Keratinocyte (primary cell): ENCODE results near the gene TBRG4. TPM values are rescaled to one million over a fixed set of nuclear protein-coding genes. Genes with fewer than 3 reads are reported as not detected.

Source experiments
- DNase-seq: peaks from one replicate; pipeline ENCODE4 v3.0.0-alpha.2; 2011; ENCODE audit warnings: low read depth, missing footprints, low spot score
- FAIRE-seq: peaks from 2 replicates; lab custom pipeline; 2011; peaks lifted over from hg19 to GRCh38; lab: Jason Lieb, UNC
- H2AFZ ChIP-seq: 2 replicates; pipeline ENCODE4 v1.6.0; 2012; ENCODE audit warnings: low read length, control low read depth, inconsistent platforms; ENCODE audit not compliant: control insufficient read depth
- H3K27ac ChIP-seq: 2 replicates; pipeline ENCODE4 v1.5.1; 2011; ENCODE audit warnings: low read length; ENCODE audit not compliant: control insufficient read depth, insufficient read depth
- H3K27me3 ChIP-seq: 3 replicates; pipeline ENCODE4 v1.6.0; 2011; ENCODE audit warnings: low read length; ENCODE audit not compliant: control insufficient read depth, insufficient read depth; ENCODE audit errors: extremely low read depth
- H3K36me3 ChIP-seq, 2 experiments: 2 replicates in 1 of 2; 3 replicates in 1 of 2; pipeline ENCODE4 v1.5.1; 2011; ENCODE audit warnings: low read length in 2 of 2, mild to moderate bottlenecking in 1 of 2; ENCODE audit not compliant: control insufficient read depth in 2 of 2, insufficient read depth in 2 of 2; ENCODE audit errors: extremely low read depth in 1 of 2
- H3K4me1 ChIP-seq: 3 replicates; pipeline ENCODE4 v1.5.1; 2011; ENCODE audit warnings: low read length; ENCODE audit not compliant: control insufficient read depth, insufficient read depth; ENCODE audit errors: extremely low read depth
- H3K4me2 ChIP-seq: 3 replicates; pipeline ENCODE4 v1.6.0; 2011; ENCODE audit warnings: low read depth, low read length; ENCODE audit not compliant: control insufficient read depth, insufficient read depth; ENCODE audit errors: extremely low read depth
- H3K4me3 ChIP-seq, 3 experiments: fragments of 200-600 bp in 1 of 3; sonication (generic) in 1 of 3; 2 replicates in 2 of 3; 3 replicates in 1 of 3; pipeline ENCODE4 v1.5.1; 2011 to 2016; ENCODE audit warnings: low read length in 3 of 3, mild to moderate bottlenecking in 3 of 3, control low read depth in 2 of 3, inconsistent platforms in 1 of 3, low read depth in 1 of 3, mixed read lengths in 1 of 3, mixed run types in 1 of 3, moderate library complexity in 1 of 3; ENCODE audit not compliant: control insufficient read depth in 2 of 3, insufficient read depth in 2 of 3; ENCODE audit errors: extremely low read depth in 1 of 3
- H3K79me2 ChIP-seq: 2 replicates; pipeline ENCODE4 v1.6.0; 2012; ENCODE audit warnings: low read length; ENCODE audit not compliant: control insufficient read depth, insufficient read depth
- H3K9ac ChIP-seq: 3 replicates; pipeline ENCODE4 v1.6.0; 2011; ENCODE audit warnings: low read length; ENCODE audit not compliant: control insufficient read depth, insufficient read depth; ENCODE audit errors: extremely low read depth
- H3K9me1 ChIP-seq: 3 replicates; pipeline ENCODE4 v1.6.0; 2011; ENCODE audit warnings: low read length; ENCODE audit not compliant: control insufficient read depth, insufficient read depth; ENCODE audit errors: extremely low read depth
- H3K9me3 ChIP-seq: 2 replicates; pipeline ENCODE4 v1.5.1; 2012; ENCODE audit warnings: low read depth, low read length; ENCODE audit not compliant: control insufficient read depth
- H4K20me1 ChIP-seq: 3 replicates; pipeline ENCODE4 v1.6.0; 2011; ENCODE audit warnings: low read length; ENCODE audit not compliant: control insufficient read depth, insufficient read depth; ENCODE audit errors: extremely low read depth
- EZH2 ChIP-seq: IDR thresholded peaks from one replicate; pipeline ENCODE4 v1.6.1; 2012; ENCODE audit warnings: inconsistent platforms, mild to moderate bottlenecking, low read length, moderate library complexity
- dilution Hi-C: fragments of 300-500 bp; cut with MboI; formaldehyde crosslinking; loops from one replicate; pipeline ENCODE4 v1.7.0; 2020; ENCODE audit warnings: low sequenced_read_pairs; ENCODE audit not compliant: extremely low pct_ligation_motif_present
- polyA plus RNA-seq, 5 experiments: library from polyadenylated mRNA; depleted of rRNA in 3 of 5; stranded (reverse) in 3 of 5; stranded (forward) in 1 of 5; unstranded in 1 of 5; fragments of >200 nt; gene quantifications; 1 replicate in 1 of 5; 2 replicates in 3 of 5; 3 replicates in 1 of 5; pipeline versions ENCODE4 v1.2.1 to v1.2.3, GENCODE V29; 2011 to 2012; ENCODE audit warnings: missing spikeins in 2 of 5, low read depth in 1 of 5, low replicate concordance in 1 of 5
- TF ChIP-seq, protein P1 (sequence below), 3 experiments: IDR thresholded peaks in 1 of 3; conservative IDR thresholded peaks in 1 of 3; optimal IDR thresholded peaks in 1 of 3; 2 replicates in 2 of 3; 3 replicates in 1 of 3; pipeline versions ENCODE3 to v1.5.1; 2011; ENCODE audit warnings: low read length in 3 of 3, mild to moderate bottlenecking in 3 of 3, moderate library complexity in 2 of 3, control low read depth in 1 of 3, inconsistent platforms in 1 of 3; ENCODE audit not compliant: insufficient read depth in 2 of 3; ENCODE audit errors: extremely low read depth in 1 of 3

TBRG4 gene
- polyA plus RNA-seq, 1 donor (not counting 4 experiments of a cell fraction or from before 2014, with no cell fraction given), result 90.5 TPM

GRCh38 chr7:45065031-45065995 lies 46.2 kb downstream of the TBRG4 start:
- H3K27me3 ChIP-seq, result no peaks in the 10 kb centered on the region
- H3K27ac ChIP-seq, result no peak overlapping the region
- peaks cover 33% of the 10 kb centered on the region for H3K79me2 ChIP-seq
- no peak overlapping the region for H3K9ac ChIP-seq
- no peaks in the 10 kb centered on the region for H3K9me1 ChIP-seq
- DNase-seq, result no peak
- dilution Hi-C loops, result no loop called here
- no peak overlapping the region for H3K4me2 ChIP-seq
- FAIRE-seq, result no peak
- H3K4me3 ChIP-seq, result no peak overlapping the region
- H3K4me1 ChIP-seq, result peaks cover 4% of the 10 kb centered on the region
- TF ChIP-seq EZH2, result no peak
- TF ChIP-seq, protein P1, sequence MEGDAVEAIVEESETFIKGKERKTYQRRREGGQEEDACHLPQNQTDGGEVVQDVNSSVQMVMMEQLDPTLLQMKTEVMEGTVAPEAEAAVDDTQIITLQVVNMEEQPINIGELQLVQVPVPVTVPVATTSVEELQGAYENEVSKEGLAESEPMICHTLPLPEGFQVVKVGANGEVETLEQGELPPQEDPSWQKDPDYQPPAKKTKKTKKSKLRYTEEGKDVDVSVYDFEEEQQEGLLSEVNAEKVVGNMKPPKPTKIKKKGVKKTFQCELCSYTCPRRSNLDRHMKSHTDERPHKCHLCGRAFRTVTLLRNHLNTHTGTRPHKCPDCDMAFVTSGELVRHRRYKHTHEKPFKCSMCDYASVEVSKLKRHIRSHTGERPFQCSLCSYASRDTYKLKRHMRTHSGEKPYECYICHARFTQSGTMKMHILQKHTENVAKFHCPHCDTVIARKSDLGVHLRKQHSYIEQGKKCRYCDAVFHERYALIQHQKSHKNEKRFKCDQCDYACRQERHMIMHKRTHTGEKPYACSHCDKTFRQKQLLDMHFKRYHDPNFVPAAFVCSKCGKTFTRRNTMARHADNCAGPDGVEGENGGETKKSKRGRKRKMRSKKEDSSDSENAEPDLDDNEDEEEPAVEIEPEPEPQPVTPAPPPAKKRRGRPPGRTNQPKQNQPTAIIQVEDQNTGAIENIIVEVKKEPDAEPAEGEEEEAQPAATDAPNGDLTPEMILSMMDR (optimal IDR thresholded peaks at IDR 0.05 in 1 of 3, IDR thresholded peaks at IDR 0.05 in 1 of 3, conservative IDR thresholded peaks at IDR 0.05 in 1 of 3; ENCODE audit: extremely low read depth in 1 of 3, insufficient read depth in 2 of 3, low read length in 3 of 3), result no peak
- no peaks in the 10 kb centered on the region for H4K20me1 ChIP-seq
- no peaks in the 10 kb centered on the region for H3K9me3 ChIP-seq
- H2AFZ ChIP-seq, result no peak overlapping the region
- H3K36me3 ChIP-seq, result peaks cover 24 to 42% of the 10 kb centered on the region in 2 experiments

DNA sequence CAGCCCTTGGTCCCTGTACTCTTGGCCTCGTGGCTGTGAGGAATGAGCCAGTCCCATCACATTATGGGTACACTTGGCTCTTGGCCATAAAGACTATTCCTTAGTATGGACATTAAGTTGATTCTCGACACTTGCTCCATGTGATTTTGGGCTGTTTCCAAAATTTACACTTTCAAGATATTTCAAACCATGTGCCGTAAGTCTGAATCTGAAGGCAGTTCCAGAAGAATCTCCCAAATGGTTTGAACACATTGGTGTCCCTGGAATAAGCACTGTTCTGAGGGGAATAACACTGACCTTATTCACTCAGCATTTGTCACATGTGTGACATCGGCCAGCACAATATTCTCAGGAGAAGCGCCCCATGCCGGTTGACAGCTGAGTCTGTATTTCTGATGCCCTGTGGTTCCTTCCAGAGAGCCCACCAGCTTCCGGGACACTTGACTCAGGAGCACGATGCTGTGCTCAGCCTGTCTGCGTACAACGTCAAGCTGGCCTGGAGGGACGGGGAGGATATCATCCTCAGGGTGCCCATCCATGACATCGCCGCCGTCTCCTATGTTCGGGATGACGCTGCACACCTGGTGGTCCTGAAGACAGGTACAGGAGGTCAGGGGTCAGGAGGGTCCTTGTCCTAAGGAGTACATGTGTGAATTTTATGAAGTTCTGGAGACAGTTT lies 47.3 kb downstream of the TBRG4 start:
- H3K9me3 ChIP-seq, result no peaks in the 10 kb centered on the region
- no peaks in the 10 kb centered on the region for H3K27me3 ChIP-seq
- H3K9me1 ChIP-seq, result no peaks in the 10 kb centered on the region
- FAIRE-seq, result no peak
- H3K79me2 ChIP-seq, result peaks cover 34% of the 10 kb centered on the region
- no peak overlapping the region for H3K4me3 ChIP-seq
- TF ChIP-seq, protein P1 (optimal IDR thresholded peaks at IDR 0.05 in 1 of 3, IDR thresholded peaks at IDR 0.05 in 1 of 3, conservative IDR thresholded peaks at IDR 0.05 in 1 of 3; ENCODE audit: extremely low read depth in 1 of 3, insufficient read depth in 2 of 3, low read length in 3 of 3), result no peak
- no peak for TF ChIP-seq EZH2
- no peaks in the 10 kb centered on the region for H4K20me1 ChIP-seq
- H3K27ac ChIP-seq, result no peak overlapping the region
- peaks cover 19 to 34% of the 10 kb centered on the region in 2 experiments for H3K36me3 ChIP-seq
- no peak overlapping the region for H3K9ac ChIP-seq
- no peak overlapping the region for H2AFZ ChIP-seq
- DNase-seq, result no peak
- peaks cover 4% of the 10 kb centered on the region for H3K4me1 ChIP-seq
- H3K4me2 ChIP-seq, result no peak overlapping the region
- dilution Hi-C loops, result no loop called here
